Measurements from ENCODE around the gene TMEM45A.
"Not testable (repeated sequence)": the region's sequence is repeated elsewhere in the genome, so short reads cannot be mapped to it uniquely, and the experiment has no call there.

TMEM45A gene

GRCh38 chr3:100486808-100487207 is 5.6 kb upstream of the TMEM45A start:
- DNase-seq = no peak

GRCh38 chr3:100489118-100489517 is 3.3 kb upstream of the TMEM45A start:
- DNase-seq = no peak

GRCh38 chr3:100496711-100497261 is 4.4 kb downstream of the TMEM45A start:
- no peak for DNase-seq

GRCh38 chr3:100499651-100500050 is 7.2 kb downstream of the TMEM45A start:
- no peak for DNase-seq

GRCh38 chr3:100500320-100500880 is 8.0 kb downstream of the TMEM45A start:
- no peak for DNase-seq

- DNase-seq = no peak
These were observed 11.0 kb downstream of the TMEM45A start for GRCh38 chr3:100503448-100503847.

GRCh38 chr3:100506355-100506754 is 13.9 kb downstream of the TMEM45A start:
- DNase-seq = no peak

GRCh38 chr3:100509818-100510217 is 17.4 kb downstream of the TMEM45A start:
- DNase-seq = not testable (repeated sequence)

GRCh38 chr3:100516232-100516631 is 23.8 kb downstream of the TMEM45A start:
- no peak for DNase-seq

- no peak for DNase-seq
These were observed 24.4 kb downstream of the TMEM45A start for GRCh38 chr3:100516838-100517237.

GRCh38 chr3:100517276-100517675 is 24.9 kb downstream of the TMEM45A start:
- no peak for DNase-seq

GRCh38 chr3:100518244-100518643 is 25.8 kb downstream of the TMEM45A start:
- DNase-seq = no peak

- no peak for DNase-seq
These were observed 26.6 kb downstream of the TMEM45A start for GRCh38 chr3:100518983-100519382.

GRCh38 chr3:100521439-100521845 is 29.0 kb downstream of the TMEM45A start:
- DNase-seq = no peak

GRCh38 chr3:100522125-100522524 is 29.7 kb downstream of the TMEM45A start:
- DNase-seq = no peak

GRCh38 chr3:100523050-100523760 is 30.8 kb downstream of the TMEM45A start:
- DNase-seq = no peak

- no peak for DNase-seq
These were observed 33.6 kb downstream of the TMEM45A start for GRCh38 chr3:100525753-100526612.

GRCh38 chr3:100526613-100527346 is 34.4 kb downstream of the TMEM45A start:
- no peak for DNase-seq

- no peak for DNase-seq
These were observed 34.9 kb downstream of the TMEM45A start for GRCh38 chr3:100527347-100527735.

GRCh38 chr3:100531093-100531492 is 38.7 kb downstream of the TMEM45A start:
- no peak for DNase-seq

- no peak for DNase-seq
These were observed 40.0 kb downstream of the TMEM45A start for GRCh38 chr3:100532411-100532810.

GRCh38 chr3:100533176-100533575 is 40.8 kb downstream of the TMEM45A start:
- no peak for DNase-seq

GRCh38 chr3:100535610-100535943 is 43.2 kb downstream of the TMEM45A start:
- no peak for DNase-seq

All from stimulated activated CD4-positive, alpha-beta T cell treated with anti-CD3 and anti-CD28 coated beads, Interleukin-4, amount 100 ng/mL, for 4 hours (primary cell).